ENCODE measurements around the gene CIAO3. TPM values are rescaled to one million over a fixed set of nuclear protein-coding genes. Genes with fewer than 3 reads are reported as not detected.
A peak's percentile ranks its signal among the peaks of the same experiment; 100 is the strongest.

The CIAO3 gene
- total RNA-seq, 6 donors from 2014 or later, result 27.8 to 96.4 (median 33.1) TPM

DNA sequence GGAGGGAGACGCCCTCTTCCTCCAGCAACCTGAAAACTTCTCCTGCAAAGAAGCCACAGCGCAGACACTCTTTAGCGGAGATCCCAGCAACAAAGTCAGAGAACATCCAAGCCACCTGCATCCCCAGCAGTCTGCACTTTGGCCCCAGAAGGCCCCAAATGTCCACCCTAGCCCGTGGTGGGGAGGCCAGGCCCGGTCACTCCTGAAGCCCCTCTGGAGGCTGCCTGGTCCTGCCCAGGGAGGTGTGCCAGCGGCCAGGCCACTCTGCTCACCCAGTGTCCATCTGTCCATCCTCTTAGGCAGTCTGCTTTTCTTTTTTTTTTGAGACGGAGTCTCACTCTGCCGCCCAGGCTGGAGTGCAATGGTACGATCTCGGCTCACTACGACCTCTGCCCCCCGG is 8.5 kb downstream of the CIAO3 start:
- Histone ChIP-seq H3K4me1 (peaks cover 15 to 18% (median 17%) of the 10 kb centered on the region in 4 donors), H3K9me3 (no peaks in the 10 kb centered on the region), H3K4me3 (no peak overlapping the region), H3K36me3 (peaks cover 2 to 67% (median 46%) of the 10 kb centered on the region in 4 donors), H3K27me3 (peaks cover 0 to 11% (median 7%) of the 10 kb centered on the region in 4 donors), H3K27ac (no peak overlapping the region)
- ATAC-seq (ENCODE audit: low FRiP score in 2 of 2), result no peak
- TF ChIP-seq EP300 (IDR thresholded peaks at IDR 0.05), result no peak
- TF ChIP-seq POLR2A (IDR thresholded peaks at IDR 0.05), result no peak
- TF ChIP-seq, protein P1, sequence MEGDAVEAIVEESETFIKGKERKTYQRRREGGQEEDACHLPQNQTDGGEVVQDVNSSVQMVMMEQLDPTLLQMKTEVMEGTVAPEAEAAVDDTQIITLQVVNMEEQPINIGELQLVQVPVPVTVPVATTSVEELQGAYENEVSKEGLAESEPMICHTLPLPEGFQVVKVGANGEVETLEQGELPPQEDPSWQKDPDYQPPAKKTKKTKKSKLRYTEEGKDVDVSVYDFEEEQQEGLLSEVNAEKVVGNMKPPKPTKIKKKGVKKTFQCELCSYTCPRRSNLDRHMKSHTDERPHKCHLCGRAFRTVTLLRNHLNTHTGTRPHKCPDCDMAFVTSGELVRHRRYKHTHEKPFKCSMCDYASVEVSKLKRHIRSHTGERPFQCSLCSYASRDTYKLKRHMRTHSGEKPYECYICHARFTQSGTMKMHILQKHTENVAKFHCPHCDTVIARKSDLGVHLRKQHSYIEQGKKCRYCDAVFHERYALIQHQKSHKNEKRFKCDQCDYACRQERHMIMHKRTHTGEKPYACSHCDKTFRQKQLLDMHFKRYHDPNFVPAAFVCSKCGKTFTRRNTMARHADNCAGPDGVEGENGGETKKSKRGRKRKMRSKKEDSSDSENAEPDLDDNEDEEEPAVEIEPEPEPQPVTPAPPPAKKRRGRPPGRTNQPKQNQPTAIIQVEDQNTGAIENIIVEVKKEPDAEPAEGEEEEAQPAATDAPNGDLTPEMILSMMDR (IDR thresholded peaks at IDR 0.05), result no peak
- no peak for TF ChIP-seq POLR2AphosphoS5 (IDR thresholded peaks at IDR 0.05)
- DNase-seq, result peak in 1 of 2 donors; percentile 52
- 97 to 98% methylated on average over 10 to 12 of the region's 12 CpGs for WGBS, 2 donors

DNA sequence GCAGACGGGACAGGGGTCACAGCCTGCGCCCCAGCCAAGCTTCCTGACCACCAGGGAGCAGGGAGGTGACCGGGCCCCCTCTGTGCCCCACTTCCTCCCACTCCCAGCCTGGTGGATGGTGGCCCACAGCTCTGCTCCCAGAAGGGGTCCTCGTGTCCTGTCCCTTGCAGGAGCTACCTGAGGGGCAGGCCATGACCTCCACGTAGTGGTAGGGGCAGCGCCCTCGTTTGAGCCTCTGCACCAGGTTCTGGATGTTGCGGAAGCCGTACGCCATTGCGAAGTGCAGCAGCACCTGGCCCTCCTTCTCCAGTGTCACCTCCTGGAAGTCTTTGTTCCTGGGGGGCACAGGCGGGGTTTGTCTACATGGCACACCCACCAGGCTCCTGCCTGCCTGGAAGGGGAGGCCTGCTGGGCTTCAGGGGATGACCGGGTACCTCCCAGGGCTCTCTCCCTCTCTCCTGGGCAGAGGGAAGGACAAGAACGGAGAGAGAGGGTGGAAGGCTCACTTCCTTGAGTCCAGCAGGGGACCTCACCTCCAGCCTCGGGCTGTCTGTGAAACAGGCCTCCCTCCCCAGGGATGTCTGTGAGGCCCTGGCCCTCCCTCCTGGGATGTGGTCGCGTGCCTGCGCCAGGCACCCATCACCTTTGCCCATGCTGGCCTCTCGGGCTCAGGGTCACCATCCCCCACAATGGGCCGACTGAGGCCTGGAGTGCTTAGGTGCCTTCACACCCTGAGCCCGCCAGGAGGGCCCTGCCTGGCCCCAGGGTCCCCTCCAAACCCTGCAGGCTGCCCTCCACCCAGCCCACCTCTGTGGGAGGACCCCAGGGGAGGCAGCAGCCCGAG is 9.9 kb downstream of the CIAO3 start:
- WGBS, 2 donors, result 87 to 90% methylated on average over 13 to 19 of the region's 22 CpGs
- H3K27me3 ChIP-seq, result peaks cover 0 to 26% (median 17%) of the 10 kb centered on the region in 4 donors
- ATAC-seq (ENCODE audit: low FRiP score in 2 of 2) (no peak), DNase-seq (peak in 1 of 2 donors; percentile 56)
- no peak for TF ChIP-seq POLR2A (IDR thresholded peaks at IDR 0.05)
- H3K4me1 ChIP-seq, result peaks cover 20 to 32% (median 28%) of the 10 kb centered on the region in 4 donors
- H3K4me3 ChIP-seq, result no peak overlapping the region
- no peaks in the 10 kb centered on the region for H3K9me3 ChIP-seq
- no peak overlapping the region for H3K27ac ChIP-seq
- H3K36me3 ChIP-seq, result peaks cover 2 to 53% (median 31%) of the 10 kb centered on the region in 4 donors

DNA sequence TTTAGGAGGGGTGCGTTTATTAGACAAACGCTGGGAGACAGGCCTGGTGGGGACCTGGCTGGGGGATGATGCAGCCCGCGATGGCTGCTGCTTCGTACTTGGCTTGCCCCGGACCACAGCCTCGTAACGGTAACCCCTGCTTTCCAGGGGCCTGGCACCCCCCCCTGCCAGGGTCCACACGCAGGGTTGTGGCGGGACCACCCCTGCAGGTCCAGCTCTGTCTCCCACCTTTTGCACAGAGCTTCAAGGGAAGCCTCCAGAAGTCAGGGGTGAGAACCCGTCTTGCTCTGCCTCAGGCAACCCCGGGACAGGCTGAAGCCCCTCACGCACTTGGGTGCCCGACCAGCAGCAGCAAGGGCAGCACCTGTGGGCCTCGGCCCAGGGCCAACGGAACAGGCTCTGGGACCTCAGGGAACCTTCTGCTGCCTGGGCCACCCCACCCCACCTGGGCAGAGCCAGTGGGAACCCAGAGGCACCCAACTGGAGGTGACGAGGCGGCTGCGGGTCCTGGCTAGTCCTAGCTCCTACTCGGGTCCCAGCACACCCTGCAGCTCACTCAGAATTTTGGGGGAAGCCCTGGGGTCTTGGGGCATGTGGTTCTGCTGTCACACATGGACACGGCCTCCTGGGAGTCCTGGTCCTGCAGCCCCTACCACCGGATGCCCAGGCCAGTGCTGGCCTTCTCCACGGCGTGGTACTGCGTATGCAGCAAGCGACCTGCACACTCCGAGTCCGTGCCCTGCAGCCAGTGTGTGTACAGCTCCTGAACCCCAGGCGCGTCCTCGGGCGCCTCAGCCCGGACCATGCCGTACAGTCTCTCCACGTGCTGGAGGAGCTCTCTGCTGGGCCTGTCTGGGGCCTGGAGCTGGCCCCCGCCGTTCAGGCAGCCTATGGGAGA is 10.8 kb downstream of the CIAO3 start:
- no peak overlapping the region for H3K4me3 ChIP-seq
- DNase-seq (peak in 1 of 2 donors; percentile 82), ATAC-seq (ENCODE audit: low FRiP score in 2 of 2) (no peak)
- peaks cover 20 to 33% (median 28%) of the 10 kb centered on the region in 4 donors for H3K4me1 ChIP-seq
- no peak overlapping the region for H3K27ac ChIP-seq
- 92 to 93% methylated on average over 16 to 27 of the region's 37 CpGs for WGBS, 2 donors
- no peaks in the 10 kb centered on the region for H3K9me3 ChIP-seq
- peaks cover 2 to 44% (median 27%) of the 10 kb centered on the region in 4 donors for H3K36me3 ChIP-seq
- no peak for TF ChIP-seq EP300 (IDR thresholded peaks at IDR 0.05)
- TF ChIP-seq, protein P1 (IDR thresholded peaks at IDR 0.05), result no peak
- TF ChIP-seq POLR2AphosphoS5 (IDR thresholded peaks at IDR 0.05), result no peak
- TF ChIP-seq POLR2A (IDR thresholded peaks at IDR 0.05), result no peak
- H3K27me3 ChIP-seq, result peaks cover 0 to 29% (median 17%) of the 10 kb centered on the region in 4 donors

DNA sequence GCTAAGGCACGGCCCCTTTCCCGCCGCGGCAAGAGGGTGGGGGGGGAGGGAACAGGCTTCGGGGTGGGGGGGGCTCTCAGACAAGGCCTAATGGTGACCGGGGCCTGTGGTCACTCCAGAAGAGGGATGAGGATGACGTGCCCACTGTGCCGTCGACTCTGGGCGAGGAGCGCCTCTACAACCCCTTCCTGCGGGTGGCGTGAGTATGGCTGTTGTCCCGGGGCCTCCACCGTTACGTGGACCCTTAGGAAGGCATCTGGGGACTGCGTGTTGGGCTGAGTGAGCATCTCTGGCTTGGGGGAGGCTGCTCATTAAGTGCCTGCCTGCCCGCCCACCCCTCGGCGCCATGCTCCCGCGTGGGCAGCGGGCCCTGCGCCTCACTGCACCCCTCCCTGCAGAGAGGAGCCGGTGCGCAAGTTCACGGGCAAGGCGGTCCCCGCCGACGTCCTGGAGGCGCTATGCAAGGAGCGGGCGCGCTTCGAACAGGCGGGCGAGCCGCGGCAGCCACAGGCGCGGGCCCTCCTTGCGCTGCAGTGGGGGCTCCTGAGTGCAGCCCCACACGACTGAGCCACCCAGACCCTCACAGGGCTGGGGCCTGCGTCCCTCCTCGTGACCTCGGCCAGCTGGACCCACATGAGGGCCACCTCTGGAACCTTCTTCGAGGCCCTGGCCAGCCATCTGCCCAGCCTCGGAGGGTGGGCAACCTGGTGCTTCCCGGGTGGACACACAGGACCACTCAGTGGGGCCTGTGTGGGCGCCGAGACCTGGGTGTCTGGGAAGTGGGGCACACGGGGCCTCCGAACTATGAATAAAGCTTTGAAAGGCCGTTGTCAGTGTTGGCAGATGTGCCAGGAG is 11.7 kb downstream of the CIAO3 start:
- H3K27me3 ChIP-seq, result peaks cover 0 to 29% (median 17%) of the 10 kb centered on the region in 4 donors
- H3K4me1 ChIP-seq, result peaks cover 20 to 33% (median 28%) of the 10 kb centered on the region in 4 donors
- peak in 1 of 4 donors; percentile 1 for TF ChIP-seq POLR2A (IDR thresholded peaks at IDR 0.05)
- TF ChIP-seq, protein P1 (IDR thresholded peaks at IDR 0.05), result no peak
- no peak for ATAC-seq (ENCODE audit: low FRiP score in 2 of 2)
- WGBS, 2 donors, result 59 to 88% methylated on average over 12 to 33 of the region's 55 CpGs
- H3K36me3 ChIP-seq, result peaks cover under 1 to 35% (median 19%) of the 10 kb centered on the region in 4 donors
- H3K4me3 ChIP-seq, result peak overlapping the region in 3 of 4 donors; percentile 54 to 65 (median 64)
- H3K27ac ChIP-seq, result no peak overlapping the region
- no peaks in the 10 kb centered on the region for H3K9me3 ChIP-seq
- peak in 1 of 2 donors; percentile 86 for DNase-seq

Data from upper lobe of left lung (tissue), 6 donors.